Fibroblast of the conjunctiva (primary cell): ENCODE results near the gene PIGB.
"Not testable (repeated sequence)": the region's sequence is repeated elsewhere in the genome, so short reads cannot be mapped to it uniquely, and the experiment has no call there.

Source experiments
- DNase-seq: peaks from one replicate; pipeline ENCODE4 v3.0.0-alpha.2; 2010; ENCODE audit warnings: low read depth

Gene PIGB

DNA sequence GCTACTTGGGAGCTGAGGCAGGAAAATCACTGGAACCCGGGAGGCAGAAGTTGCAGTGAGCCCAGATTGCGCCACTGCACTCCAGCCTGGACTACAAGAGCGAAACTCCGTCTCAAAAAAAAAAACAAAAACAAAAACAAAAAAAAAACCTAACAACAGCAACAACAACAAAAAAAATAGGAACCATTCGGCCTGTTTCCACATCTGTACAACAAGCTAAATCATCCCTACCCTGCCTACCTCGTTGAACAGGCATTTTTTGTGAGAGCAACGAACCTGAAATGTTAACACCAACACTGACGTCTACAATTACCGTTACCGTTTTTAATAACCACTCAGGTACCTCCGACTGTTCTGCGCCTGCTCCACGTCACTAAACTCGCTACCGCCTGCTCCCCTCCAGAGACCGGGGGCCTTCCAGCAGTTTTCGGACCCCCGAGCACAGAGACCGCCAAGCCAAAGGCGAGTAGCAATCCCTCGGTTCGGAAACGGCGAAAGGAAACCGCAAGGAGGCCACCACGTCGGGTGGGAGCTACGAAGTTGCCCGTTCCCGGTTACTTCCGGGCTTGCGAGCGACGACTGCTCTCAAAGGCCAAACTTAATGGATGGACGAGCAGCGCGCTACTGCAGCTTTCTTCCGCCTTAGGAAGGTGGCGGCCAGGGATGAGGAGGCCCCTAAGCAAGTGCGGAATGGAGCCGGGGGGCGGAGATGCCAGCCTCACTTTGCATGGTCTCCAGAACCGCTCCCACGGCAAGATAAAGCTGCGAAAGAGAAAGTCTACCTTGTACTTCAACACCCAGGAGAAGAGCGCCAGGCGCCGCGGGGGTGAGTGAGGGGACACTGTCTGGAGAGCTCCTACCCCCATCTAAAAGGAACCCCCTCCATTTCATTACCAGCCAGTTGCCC is at the start of gene PIGB, which contains the start of gene PIGBOS1:
Gene PIGB, plus strand, starts transcription at position 635 of the 907 bp plus-strand sequence. Its CDS starts 29 bp downstream, at position 664.
Gene PIGBOS1, minus strand, starts transcription at position 536 of the 907 bp plus-strand sequence. CDS start 1,331 bp downstream, outside the sequence.
- peak; percentile 77 for DNase-seq

- DNase-seq, result no peak
These were observed 48.7 kb upstream of the PIGB start for GRCh38 chr15:55270291-55270690.

DNA sequence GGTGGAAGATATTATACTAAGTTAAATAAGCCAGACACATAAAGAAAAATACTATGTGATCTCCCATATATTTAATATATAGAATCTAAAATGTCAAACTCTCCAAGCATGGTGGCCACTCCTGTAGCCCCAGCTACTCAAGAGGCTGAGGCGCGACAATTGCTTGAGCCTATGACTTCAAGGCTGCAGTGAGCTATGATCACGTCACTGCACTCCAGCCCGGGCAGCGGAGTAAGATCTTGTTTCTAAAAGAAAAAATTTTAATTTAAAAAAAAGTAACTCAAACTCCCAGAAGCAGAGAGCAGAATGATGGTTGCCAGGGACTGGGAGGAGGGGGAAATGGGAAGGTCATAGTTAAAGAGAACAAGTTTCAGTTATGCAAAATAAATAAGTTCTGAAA is 42.7 kb upstream of the PIGB start:
- no peak for DNase-seq

DNA sequence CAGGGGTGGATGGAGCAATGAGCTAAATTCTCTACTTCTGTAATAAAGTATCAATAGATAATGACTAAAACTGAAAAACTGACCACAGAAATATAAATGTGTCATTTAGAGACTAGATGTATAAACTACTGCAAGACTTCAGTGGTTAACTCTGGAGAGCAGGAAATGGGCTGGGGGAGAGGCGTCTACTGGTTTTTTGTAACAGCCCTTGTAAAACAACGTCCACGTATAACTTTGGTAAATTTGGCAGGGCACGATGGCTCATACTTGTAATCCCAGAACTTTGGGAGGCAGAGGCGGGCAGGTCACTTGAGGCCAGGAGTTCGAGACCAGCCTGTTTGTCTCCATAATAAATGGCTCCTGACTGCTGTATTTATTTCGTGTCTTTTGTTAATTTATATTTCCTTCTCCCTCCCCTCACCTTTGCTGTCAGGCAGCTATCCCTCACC is 41.9 kb upstream of the PIGB start:
- DNase-seq, result no peak

- no peak for DNase-seq
These were observed 41.3 kb upstream of the PIGB start for GRCh38 chr15:55277715-55278114.

DNA sequence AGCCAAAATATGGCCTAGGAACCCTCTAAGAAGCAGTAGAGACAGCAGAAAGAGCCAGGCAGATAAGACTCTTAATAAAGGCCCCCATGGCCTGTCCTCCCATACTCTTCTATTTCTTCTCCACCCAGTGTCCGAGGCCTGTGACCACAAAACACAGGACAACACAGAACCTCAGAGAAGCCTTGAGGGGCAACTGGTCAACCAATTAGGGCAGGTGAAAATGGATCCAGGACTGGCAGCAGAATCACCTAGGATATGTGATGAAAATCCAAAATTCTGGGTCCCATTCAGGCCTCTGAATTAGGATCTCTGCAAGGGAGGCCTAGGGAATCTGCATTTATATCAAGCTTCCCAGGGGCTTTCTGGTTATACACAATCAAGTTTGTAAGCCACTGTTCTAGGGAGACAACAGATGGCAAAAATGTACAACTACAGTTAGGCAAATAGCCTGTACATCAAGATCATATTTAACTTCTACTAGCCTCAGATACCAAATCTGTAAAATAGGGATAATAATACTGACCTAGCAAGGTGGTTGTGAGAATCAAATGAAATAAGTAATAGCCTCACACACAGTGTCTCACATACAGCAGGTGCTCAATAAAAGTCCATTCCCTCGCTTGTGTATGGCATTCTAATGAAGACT is 39.8 kb upstream of the PIGB start:
- DNase-seq, result no peak

DNA sequence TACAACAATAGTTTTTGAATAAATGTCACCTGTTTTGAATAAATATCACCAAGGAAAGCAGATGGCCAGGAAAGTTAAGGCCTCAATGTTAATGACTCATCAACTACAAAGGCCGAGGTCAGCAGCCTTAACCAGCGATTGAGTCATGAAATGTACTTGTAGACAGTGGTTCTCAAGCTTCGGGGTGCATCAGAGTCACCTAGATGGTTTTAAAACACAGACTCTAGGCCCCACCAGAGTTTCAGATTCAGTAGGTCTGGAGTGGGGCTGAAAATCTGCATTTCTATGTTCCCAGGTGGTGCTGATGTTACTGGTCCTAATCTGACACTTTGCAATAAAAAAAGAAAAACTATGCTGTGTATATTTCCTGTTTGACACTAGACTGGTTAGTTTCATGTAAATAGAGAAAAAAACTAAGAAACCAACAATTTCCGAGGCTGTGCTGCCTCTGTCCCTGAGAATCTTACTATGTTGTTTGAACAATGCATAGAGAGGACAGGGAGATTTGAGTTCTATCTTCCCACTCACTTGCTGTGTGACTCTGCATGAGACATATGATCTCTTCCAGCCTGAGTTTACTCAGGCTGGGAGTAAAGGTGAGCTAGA is 39.2 kb upstream of the PIGB start:
- DNase-seq, result peak; percentile 78

DNA sequence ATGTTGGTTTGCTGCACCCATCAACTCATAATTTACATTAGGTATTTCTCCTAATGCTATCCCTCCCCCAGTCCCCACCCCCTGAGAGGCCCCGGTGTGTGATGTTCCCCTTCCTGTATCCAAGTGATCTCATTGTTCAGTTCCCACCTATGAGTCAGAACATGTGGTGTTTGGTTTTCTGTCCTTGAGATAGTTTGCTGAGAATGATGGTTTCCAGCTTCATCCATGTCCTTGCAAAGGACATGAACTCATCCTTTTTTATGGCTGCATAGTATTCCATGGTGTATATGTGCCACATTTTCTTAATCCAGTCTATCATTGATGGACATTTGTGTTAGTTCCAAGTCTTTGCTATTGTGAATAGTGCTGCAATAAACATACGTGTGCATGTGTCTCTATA is 38.4 kb upstream of the PIGB start:
- DNase-seq, result not testable (repeated sequence)

DNA sequence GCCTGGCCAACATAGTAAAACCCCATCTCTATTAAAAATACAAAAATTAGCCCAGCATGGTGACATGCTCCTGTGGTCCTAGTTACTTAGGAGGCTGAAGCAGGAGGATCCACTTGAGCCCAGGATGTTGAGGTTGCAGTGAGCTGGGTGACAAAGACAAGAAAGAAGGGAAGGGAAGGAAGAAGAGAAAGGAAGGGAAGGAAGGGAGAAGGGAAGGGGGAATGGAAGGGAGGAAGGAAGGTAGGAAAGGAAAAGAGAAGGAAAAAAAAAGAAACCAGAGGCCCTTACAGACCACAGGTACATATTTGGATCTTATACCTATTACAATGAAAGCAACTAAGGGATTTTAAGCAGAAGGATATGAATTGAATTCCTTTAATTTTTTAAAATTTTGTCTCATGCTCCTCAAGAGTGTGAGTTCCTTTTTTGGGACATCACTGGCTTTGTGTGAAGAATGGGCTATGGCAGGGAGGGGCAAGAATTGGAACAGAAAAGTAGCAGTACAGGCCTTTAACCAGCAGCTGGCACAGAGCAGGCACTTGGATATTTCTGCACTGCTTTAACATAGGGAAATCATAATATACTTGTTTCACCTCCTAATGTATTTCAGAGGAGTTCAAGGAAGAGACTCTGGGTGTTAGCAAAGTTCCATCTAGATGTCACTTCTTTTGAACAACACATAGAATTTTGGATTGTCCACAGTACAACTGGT is 37.3 kb upstream of the PIGB start:
- no peak for DNase-seq

DNA sequence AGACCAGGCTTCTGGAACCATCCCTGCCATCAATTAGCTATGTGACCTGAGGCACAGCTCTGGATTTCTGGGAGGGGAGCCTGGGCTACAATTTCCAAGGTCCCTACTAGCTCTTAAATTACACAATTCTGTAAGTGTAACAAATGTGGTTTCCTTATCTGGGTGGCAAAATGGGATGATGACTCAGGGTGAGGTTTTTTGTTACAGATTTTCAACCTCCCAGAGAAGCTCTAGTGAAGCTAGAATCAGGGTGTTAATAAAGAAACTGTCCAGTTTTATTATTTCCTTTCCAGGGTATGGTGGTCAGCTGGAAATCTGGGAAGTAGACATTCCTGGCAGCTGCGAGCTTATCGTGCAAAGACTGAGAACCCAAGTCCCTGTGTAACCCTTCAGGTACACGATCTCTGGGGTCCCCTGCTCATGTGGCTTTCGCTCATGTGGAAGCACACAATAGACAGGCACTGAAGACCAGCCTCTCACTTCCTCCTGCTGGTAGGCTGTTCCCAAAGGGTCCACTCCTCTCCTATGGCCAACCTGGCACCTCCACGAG is 36.7 kb upstream of the PIGB start:
- DNase-seq, result no peak

DNA sequence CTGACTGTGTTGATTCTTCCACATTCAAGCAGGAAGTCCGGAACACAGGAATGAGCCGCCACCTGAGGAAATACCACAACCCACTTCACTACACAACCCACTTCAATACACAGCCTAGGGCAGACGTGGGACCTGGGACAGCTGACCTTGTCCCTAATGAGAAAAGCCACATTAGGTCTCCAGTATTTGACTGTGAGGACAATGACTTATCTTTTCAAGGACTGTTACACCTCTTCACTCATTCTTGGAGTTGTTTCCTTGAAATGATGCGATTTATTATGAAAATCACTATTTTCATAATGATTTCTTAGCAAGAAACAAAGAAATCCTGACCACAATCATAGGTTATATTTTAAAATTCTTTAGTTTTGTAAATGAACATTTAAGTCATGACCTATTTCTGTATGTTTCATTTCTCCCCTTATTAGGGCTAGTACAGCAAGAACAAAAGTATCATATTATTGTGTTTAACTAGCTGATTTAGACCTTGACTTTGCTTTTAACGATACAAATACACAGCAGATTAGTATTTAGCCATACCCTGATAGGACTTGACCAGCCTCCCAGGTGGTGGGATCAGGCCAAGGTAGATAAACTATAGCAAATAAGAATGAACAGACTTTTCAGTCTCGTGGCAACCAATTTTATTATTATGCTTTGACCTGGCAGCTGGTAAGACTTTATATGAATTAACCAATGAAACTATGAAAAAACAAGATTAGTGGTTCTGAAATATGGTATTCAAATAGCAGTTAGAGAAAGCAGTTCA is 35.5 kb upstream of the PIGB start:
- no peak for DNase-seq

DNA sequence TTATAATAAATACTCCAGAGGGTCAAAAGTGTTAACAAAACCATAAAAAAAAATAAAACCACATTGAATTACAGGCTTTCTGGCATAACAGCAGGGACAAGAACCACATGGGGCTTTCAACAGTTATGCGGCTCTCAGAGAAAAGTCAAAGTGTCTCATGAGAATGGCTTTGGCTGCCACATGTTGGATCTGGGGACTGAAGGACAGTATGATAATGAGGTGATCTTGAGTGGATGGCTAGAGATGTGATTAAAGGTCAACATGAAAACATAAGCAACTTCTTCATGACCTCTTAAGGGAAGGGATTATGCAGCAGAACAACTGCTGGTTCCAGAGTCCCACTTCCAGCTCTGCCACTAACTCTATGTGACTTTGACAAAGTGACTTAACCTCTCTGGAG is 34.6 kb upstream of the PIGB start:
- DNase-seq, result no peak

DNA sequence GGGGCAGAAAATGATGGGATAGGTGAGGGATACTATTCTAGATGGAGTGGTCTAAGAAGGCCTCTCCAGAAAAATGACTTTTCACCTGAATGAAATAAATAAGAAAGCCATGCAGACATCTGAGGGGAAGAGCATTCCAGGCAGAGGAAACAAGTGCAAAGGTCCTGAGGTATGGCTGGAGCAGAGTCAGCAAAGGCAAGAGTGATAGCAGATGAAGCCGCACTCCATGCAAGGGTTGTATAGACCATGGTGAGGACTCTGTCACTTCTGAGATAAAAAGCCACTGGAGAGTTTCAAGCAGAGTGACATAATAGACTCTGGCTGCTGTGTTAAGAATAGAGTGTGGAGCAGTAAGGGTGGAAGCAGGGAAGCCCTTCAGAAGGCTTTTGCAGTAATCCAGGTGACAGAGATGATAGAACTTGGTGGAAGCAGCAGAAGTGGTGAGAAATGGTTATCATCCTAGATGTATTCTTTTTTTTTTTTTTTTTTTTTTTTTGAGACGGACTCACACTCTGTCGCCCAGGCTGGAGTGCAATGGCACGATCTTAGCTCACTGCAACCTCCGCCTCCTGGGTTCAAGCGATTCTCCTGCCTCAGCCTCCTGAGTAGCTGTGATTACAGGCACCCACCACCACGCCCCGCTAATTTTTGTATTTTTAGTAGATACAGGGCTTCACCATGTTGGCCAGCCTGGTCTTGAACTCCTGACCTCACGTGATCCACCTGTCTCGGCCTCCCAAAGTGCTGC is 32.4 kb upstream of the PIGB start:
- DNase-seq, result not testable (repeated sequence)

GRCh38 chr15:55288006-55288717 is 30.9 kb upstream of the PIGB start:
- DNase-seq, result no peak

DNA sequence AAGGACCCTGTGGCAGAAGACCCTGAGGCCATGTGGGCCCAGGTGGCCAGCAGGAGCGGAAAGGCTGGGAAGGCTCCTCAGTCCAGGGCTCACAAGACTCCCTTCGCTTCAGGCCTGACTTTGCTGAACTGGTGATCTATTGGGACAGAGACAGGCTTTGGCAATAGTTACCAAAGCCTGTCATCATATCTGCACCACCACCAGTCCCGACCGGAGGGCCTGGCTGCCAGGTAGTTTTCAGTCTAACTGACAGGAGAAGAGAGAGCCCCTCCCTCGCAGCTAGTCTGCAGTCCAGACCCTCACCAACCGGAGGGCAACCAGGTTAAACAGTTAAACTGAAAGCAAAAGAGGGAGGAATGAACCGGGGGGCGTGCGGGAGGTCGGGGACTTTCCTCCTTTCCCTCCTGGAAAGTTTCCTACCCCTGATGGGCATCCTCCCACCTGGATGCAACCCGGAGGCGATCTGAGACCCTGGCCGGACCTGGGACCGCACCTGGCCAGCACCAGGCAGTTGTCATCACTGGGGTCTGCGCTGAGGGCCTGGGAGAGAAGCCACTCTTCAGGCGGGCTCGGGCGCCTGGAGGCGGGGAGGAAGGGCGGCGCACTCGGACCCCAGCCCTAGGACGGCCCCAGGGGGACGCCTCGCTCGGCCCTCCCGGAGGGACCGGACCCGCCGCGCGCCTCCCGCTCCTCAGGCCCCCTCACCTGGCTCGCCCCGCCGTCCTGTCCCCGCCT is 29.8 kb upstream of the PIGB start:
- DNase-seq, result no peak

DNA sequence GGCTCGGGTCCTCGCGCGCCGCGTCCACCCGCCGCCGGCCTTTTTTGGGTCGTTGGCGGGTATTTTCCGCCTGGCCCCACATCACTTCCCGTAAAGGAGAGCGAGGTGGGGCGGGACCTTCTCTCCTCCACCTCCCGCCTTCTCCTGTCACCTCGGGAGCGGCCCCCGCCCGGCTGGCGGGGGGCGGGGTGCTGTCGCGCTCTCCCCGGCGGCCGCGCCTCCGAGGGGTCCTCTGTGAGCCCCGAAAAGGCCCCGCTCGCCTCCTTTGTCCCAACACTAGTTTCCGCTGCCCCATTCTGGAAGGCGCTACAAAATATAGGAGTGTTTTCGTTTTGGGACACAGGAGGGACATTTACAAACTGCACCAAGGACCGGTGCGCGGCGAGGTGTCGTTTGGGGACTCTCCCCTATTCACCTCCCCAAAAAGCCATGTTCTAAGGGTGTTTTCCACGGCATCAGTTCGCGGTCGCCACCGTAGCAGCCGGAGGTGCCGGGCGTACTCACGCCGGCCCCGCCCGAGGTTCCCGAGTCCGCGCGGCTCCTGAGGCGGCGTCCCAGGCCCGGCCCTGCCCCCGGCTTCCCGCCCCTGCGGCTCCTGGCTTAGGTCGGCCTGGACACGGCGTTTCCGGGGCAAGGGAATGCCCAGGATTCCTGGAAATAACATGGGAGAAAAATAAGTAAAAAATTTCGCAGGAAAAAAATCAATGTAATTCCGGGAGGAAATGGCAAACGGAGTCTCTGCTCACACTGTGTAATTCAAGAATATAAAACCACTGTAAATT is 29.1 kb upstream of the PIGB start, which contains the start of gene RAB27A:
Gene RAB27A, minus strand, starts transcription at position 68 of the 782 bp plus-strand sequence. CDS start 54,879 bp downstream, outside the sequence.
- DNase-seq, result peak; percentile 50

- DNase-seq, result peak; percentile 66
These were observed 28.4 kb upstream of the PIGB start for GRCh38 chr15:55290528-55291057.

DNA sequence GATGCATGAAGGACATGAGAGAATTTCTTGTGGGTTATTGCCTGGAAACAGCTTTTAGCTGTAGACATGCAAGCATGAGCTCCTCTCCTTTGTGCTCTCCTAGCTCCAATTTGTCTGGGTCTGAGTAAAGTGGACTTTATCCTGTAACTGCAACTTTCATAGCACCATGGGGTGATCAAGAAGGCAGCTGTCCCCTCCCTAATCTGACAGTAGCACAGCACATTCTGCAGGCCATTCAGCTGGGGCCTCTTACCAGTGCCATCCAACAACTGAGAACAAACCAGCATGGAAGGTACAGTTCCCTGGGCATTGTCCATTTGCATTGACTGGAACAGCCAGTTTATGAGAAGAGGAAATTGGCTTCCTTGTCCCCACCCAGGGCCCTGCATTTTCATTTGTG is 21.7 kb upstream of the PIGB start:
- DNase-seq, result no peak
